ENCODE results near the gene KIAA0825. TPM values are rescaled to one million over a fixed set of nuclear protein-coding genes. Genes with fewer than 3 reads are reported as not detected.

KIAA0825 gene
- total and polyA plus RNA-seq, 2 experiments from 2014 or later = 1.7 to 1.8 TPM

DNA sequence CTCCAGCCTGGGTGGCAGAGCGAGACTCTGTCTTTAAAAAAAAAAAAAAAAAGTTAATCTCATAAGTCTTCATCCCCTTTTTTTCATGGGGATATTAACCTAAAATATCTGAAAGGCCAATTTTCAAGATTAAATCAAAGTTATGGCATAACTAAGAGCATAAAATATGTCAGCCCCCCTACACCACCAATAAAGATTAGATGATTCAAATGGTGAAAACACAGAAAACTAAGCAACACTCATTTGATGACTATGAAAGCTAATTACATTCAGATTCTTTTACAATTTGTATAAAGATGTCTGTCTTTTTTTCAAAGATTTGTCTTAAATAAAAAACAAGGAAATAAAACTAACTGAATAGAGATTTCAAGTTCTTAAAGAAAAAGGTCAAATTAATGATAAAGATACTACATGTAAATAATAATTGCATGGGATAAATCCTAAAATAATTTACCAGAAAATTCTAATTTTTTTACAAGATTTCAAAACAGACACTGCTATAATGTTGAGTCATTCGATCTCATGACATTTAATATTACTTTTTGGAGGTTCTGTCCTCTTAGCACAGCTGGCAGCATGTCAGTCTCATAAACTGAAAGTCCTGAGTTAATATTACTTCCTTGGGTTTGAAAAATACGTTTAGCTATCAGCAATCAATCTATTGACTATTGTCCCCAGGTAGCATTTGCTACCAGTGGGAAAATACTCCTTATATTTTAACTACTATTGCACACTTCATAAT is 112.9 kb downstream of the KIAA0825 start:
- no peak for DNase-seq (ENCODE audit: low spot score)
- no peaks in the 10 kb centered on the region for H3K36me3 ChIP-seq (ENCODE audit: insufficient read depth)
- H3F3A ChIP-seq (replicated peaks; ENCODE audit: low read depth) = no peaks in the 10 kb centered on the region
- H3K79me2 ChIP-seq (replicated peaks; ENCODE audit: insufficient read depth) = no peaks in the 10 kb centered on the region
- no peak for ATAC-seq
- no peak overlapping the region for H3K27ac Mint-ChIP-seq
- H3K4me3 Mint-ChIP-seq = no peak overlapping the region
- no peaks in the 10 kb centered on the region for H3K36me3 Mint-ChIP-seq (ENCODE audit: low read depth)
- H3K4me3 ChIP-seq = no peak overlapping the region
- no peaks in the 10 kb centered on the region for H3K4me1 ChIP-seq (ENCODE audit: insufficient read depth)
- H3K4me1 Mint-ChIP-seq = peaks cover 5% of the 10 kb centered on the region; the same call in 1 of the 3 replicates
- TF ChIP-seq CREB1 (CRISPR knock-in tag; IDR thresholded peaks at IDR 0.05; ENCODE audit: low read depth) (no peak), STAT1 (IDR thresholded peaks at IDR 0.05; ENCODE audit: unreplicated experiment) (no peak), ZNF114 (CRISPR knock-in tag; IDR thresholded peaks at IDR 0.05) (no peak), NANOG (IDR thresholded peaks at IDR 0.05; ENCODE audit: borderline replicate concordance) (no peak), ZNF331 (CRISPR knock-in tag; IDR thresholded peaks at IDR 0.05; ENCODE audit: low read depth) (no peak), JUNB (IDR thresholded peaks at IDR 0.05; ENCODE audit: unreplicated experiment) (no peak)
- TF ChIP-seq, protein P1, sequence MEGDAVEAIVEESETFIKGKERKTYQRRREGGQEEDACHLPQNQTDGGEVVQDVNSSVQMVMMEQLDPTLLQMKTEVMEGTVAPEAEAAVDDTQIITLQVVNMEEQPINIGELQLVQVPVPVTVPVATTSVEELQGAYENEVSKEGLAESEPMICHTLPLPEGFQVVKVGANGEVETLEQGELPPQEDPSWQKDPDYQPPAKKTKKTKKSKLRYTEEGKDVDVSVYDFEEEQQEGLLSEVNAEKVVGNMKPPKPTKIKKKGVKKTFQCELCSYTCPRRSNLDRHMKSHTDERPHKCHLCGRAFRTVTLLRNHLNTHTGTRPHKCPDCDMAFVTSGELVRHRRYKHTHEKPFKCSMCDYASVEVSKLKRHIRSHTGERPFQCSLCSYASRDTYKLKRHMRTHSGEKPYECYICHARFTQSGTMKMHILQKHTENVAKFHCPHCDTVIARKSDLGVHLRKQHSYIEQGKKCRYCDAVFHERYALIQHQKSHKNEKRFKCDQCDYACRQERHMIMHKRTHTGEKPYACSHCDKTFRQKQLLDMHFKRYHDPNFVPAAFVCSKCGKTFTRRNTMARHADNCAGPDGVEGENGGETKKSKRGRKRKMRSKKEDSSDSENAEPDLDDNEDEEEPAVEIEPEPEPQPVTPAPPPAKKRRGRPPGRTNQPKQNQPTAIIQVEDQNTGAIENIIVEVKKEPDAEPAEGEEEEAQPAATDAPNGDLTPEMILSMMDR (conservative IDR thresholded peaks at IDR 0.05; ENCODE audit: low read depth in 2 of 2) = no peak
- TF ChIP-seq, protein P2, sequence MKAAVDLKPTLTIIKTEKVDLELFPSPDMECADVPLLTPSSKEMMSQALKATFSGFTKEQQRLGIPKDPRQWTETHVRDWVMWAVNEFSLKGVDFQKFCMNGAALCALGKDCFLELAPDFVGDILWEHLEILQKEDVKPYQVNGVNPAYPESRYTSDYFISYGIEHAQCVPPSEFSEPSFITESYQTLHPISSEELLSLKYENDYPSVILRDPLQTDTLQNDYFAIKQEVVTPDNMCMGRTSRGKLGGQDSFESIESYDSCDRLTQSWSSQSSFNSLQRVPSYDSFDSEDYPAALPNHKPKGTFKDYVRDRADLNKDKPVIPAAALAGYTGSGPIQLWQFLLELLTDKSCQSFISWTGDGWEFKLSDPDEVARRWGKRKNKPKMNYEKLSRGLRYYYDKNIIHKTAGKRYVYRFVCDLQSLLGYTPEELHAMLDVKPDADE (IDR thresholded peaks at IDR 0.05) = no peak
- TF ChIP-seq, protein P3, sequence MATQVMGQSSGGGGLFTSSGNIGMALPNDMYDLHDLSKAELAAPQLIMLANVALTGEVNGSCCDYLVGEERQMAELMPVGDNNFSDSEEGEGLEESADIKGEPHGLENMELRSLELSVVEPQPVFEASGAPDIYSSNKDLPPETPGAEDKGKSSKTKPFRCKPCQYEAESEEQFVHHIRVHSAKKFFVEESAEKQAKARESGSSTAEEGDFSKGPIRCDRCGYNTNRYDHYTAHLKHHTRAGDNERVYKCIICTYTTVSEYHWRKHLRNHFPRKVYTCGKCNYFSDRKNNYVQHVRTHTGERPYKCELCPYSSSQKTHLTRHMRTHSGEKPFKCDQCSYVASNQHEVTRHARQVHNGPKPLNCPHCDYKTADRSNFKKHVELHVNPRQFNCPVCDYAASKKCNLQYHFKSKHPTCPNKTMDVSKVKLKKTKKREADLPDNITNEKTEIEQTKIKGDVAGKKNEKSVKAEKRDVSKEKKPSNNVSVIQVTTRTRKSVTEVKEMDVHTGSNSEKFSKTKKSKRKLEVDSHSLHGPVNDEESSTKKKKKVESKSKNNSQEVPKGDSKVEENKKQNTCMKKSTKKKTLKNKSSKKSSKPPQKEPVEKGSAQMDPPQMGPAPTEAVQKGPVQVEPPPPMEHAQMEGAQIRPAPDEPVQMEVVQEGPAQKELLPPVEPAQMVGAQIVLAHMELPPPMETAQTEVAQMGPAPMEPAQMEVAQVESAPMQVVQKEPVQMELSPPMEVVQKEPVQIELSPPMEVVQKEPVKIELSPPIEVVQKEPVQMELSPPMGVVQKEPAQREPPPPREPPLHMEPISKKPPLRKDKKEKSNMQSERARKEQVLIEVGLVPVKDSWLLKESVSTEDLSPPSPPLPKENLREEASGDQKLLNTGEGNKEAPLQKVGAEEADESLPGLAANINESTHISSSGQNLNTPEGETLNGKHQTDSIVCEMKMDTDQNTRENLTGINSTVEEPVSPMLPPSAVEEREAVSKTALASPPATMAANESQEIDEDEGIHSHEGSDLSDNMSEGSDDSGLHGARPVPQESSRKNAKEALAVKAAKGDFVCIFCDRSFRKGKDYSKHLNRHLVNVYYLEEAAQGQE (IDR thresholded peaks at IDR 0.05; ENCODE audit: unreplicated experiment) = no peak
- H2AFZ ChIP-seq = no peak overlapping the region
- no peak overlapping the region for H3K4me2 ChIP-seq
- H3K9me3 Mint-ChIP-seq = no peaks in the 10 kb centered on the region
- no peaks in the 10 kb centered on the region for H3K27me3 ChIP-seq (ENCODE audit: insufficient read depth)
- no peaks in the 10 kb centered on the region for H3K27me3 Mint-ChIP-seq (ENCODE audit: insufficient read depth, low read depth, poor library complexity)
- no peaks in the 10 kb centered on the region for H4K20me1 ChIP-seq (replicated peaks; ENCODE audit: insufficient read depth)
- no peak overlapping the region for H3K27ac ChIP-seq (ENCODE audit: low read depth)
- H3K9me2 ChIP-seq (ENCODE audit: insufficient read depth) = no peaks in the 10 kb centered on the region

Data from GM23338 (cell line).